ENCODE results near the gene ASNSD1. TPM values are rescaled to one million over a fixed set of nuclear protein-coding genes. Genes with fewer than 3 reads are reported as not detected.
A peak's percentile ranks its signal among the peaks of the same experiment; 100 is the strongest.

Gene ASNSD1
- total and polyA plus RNA-seq, 2 of the 13 experiments (the other 11 are each of a cell fraction or from before 2014, with no cell fraction given), result 35.1 to 96.6 TPM

GRCh38 chr2:189674374-189675112 lies 13.3 kb downstream of the ASNSD1 start, which contains the start of gene ANKAR (continued):
- TF ChIP-seq ZNF331 (CRISPR knock-in tag; IDR thresholded peaks at IDR 0.05) (peak; percentile 95), MBNL3 (CRISPR knock-in tag; conservative IDR thresholded peaks at IDR 0.05) (no peak), MED1 (CRISPR knock-in tag; IDR thresholded peaks at IDR 0.05) (peak; percentile 84), ZNF335 (CRISPR knock-in tag; IDR thresholded peaks at IDR 0.05) (peak; percentile 77), GFI1 (CRISPR knock-in tag; IDR thresholded peaks at IDR 0.05; ENCODE audit: borderline replicate concordance) (peak; percentile 94), IRF2 (CRISPR knock-in tag; IDR thresholded peaks at IDR 0.05) (peak; percentile 96), ZBTB1 (CRISPR knock-in tag; IDR thresholded peaks at IDR 0.05; ENCODE audit: borderline replicate concordance) (no peak; the same call in 1 of the 2 replicates), CREM (IDR thresholded peaks at IDR 0.05) (no peak), CREM (CRISPR knock-in tag; IDR thresholded peaks at IDR 0.05) (no peak), ATM (IDR thresholded peaks at IDR 0.05; ENCODE audit: borderline replicate concordance) (no peak), ZFP36L2 (CRISPR knock-in tag; IDR thresholded peaks at IDR 0.05) (no peak), ZNF431 (CRISPR knock-in tag; IDR thresholded peaks at IDR 0.05; ENCODE audit: borderline replicate concordance, low read depth) (peak; percentile 96; the same call in 1 of the 2 replicates), KDM3A (CRISPR knock-in tag; IDR thresholded peaks at IDR 0.05; ENCODE audit: low read depth) (peak; percentile 89), PCBP1 (IDR thresholded peaks at IDR 0.05; ENCODE audit: borderline replicate concordance, low read depth, low read length) (0 out of 2 replicates have a peak, but pooled peaks have one; percentile 87), GRHL1 (CRISPR knock-in tag; conservative IDR thresholded peaks at IDR 0.05) (no peak), MAFG (CRISPR knock-in tag; IDR thresholded peaks at IDR 0.05) (no peak), MAFK (conservative IDR thresholded peaks at IDR 0.05 in 1 of 2, IDR thresholded peaks at IDR 0.05 in 1 of 2; ENCODE audit: low read length in 2 of 2) (peak; percentile 82 to 85), ZNF446 (CRISPR knock-in tag; IDR thresholded peaks at IDR 0.05) (peak; percentile 97), ERF (CRISPR knock-in tag; IDR thresholded peaks at IDR 0.05) (peak; percentile 97), YY1 (IDR thresholded peaks at IDR 0.05; ENCODE audit: insufficient read depth, insufficient replicate concordance, low read depth, low read length) (peak; percentile 89), ZBTB42 (CRISPR knock-in tag; IDR thresholded peaks at IDR 0.05) (peak; percentile 72; the same call in 1 of the 2 replicates), SOX5 (CRISPR knock-in tag; IDR thresholded peaks at IDR 0.05; ENCODE audit: borderline replicate concordance) (peak; percentile 35), AHDC1 (CRISPR knock-in tag; IDR thresholded peaks at IDR 0.05; ENCODE audit: borderline replicate concordance) (peak; percentile 69; the same call in 1 of the 2 replicates), ZNF790 (CRISPR knock-in tag; IDR thresholded peaks at IDR 0.05; ENCODE audit: borderline replicate concordance) (peak; percentile 91; the same call in 1 of the 2 replicates), GLI4 (CRISPR knock-in tag; IDR thresholded peaks at IDR 0.05; ENCODE audit: borderline replicate concordance) (peak; percentile 97; the same call in 1 of the 2 replicates)

All from HepG2 (cell line).